Testis (tissue), 2 donors: ENCODE results near the gene FRAT2.

Source experiments
- POLR2A ChIP-seq: fragments of 450-650 bp; IDR thresholded peaks from one replicate; pipeline ENCODE4 v1.6.1; 2017; ENCODE audit warnings: antibody characterized with exemption, mild to moderate bottlenecking, moderate library complexity
- TF ChIP-seq, protein P1 (sequence below), 3 experiments: fragments of 450-650 bp in 2 of 3; fragments of 200-600 bp in 1 of 3; sonication (generic) in 1 of 3; IDR thresholded peaks; one replicate each; pipeline ENCODE4 v1.5.1; 2016 to 2019; ENCODE audit warnings: antibody characterized with exemption in 3 of 3, mild to moderate bottlenecking in 2 of 3, moderate library complexity in 1 of 3

DNA sequence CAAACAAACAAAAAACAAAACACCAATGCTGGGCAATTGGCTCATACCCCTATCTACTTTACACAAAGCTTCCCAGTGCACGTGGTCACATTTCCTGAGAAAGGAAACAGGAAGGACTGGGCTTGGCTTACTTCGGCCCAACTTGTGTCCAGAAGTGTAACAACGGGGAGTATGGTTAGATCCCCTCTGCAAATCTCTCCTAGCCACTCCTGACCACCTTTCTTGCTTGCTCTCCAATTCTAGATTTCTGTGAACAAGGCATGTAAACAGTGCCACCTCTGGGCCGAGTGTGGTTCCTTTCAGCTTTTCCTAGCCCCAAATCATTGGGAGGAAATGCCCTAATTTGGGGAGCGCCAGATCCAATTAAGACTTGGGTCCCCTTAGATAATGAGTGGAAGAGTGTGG is 21.0 kb upstream of the FRAT2 start:
- no peak for TF ChIP-seq POLR2A
- TF ChIP-seq, protein P1, sequence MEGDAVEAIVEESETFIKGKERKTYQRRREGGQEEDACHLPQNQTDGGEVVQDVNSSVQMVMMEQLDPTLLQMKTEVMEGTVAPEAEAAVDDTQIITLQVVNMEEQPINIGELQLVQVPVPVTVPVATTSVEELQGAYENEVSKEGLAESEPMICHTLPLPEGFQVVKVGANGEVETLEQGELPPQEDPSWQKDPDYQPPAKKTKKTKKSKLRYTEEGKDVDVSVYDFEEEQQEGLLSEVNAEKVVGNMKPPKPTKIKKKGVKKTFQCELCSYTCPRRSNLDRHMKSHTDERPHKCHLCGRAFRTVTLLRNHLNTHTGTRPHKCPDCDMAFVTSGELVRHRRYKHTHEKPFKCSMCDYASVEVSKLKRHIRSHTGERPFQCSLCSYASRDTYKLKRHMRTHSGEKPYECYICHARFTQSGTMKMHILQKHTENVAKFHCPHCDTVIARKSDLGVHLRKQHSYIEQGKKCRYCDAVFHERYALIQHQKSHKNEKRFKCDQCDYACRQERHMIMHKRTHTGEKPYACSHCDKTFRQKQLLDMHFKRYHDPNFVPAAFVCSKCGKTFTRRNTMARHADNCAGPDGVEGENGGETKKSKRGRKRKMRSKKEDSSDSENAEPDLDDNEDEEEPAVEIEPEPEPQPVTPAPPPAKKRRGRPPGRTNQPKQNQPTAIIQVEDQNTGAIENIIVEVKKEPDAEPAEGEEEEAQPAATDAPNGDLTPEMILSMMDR (IDR thresholded peaks at IDR 0.05) = peak in 2 of 3 experiments; percentile 27 to 48
